B cell (primary cell): ENCODE data around the gene SLC39A7. TPM values are rescaled to one million over a fixed set of nuclear protein-coding genes. Genes with fewer than 3 reads are reported as not detected.

Source experiments
- ATAC-seq: fragments of 200-7000 bp; cut with Tn5 transposase; one replicate; pipeline ENCODE4 v1.10.0; 2021; ENCODE audit warnings: low read depth, mild to moderate bottlenecking, moderate number of reproducible peaks, moderate library complexity
- CTCF ChIA-PET: fragments of 350-600 bp; sonication (Branson Sonifier 250); formaldehyde crosslinking; loops from one replicate; lab custom pipeline; 2021; ENCODE audit warnings: antibody characterized with exemption, inconsistent platforms; lab: Charles Lee
- POLR2A ChIA-PET: fragments of 350-600 bp; sonication (Branson Sonifier 250); formaldehyde crosslinking; loops from one replicate; lab custom pipeline; 2021; ENCODE audit warnings: antibody characterized with exemption; lab: Charles Lee
- DNase-seq: peaks from one replicate; pipeline ENCODE4 v3.0.0; 2013
- H2AFZ ChIP-seq: 2 replicates; pipeline ENCODE4 v1.6.1; 2012; ENCODE audit warnings: mild to moderate bottlenecking, low read depth, low read length; ENCODE audit not compliant: insufficient read depth, poor library complexity, severe bottlenecking
- H3K27ac ChIP-seq, 2 donors: 1 replicate in 1 of 2; 2 replicates in 1 of 2; pipeline ENCODE4 v1.5.1; 2012 to 2013; ENCODE audit warnings: low read length in 2 of 2, mild to moderate bottlenecking in 2 of 2, moderate library complexity in 1 of 2
- H3K27me3 ChIP-seq, 4 experiments: fragments of 200-600 bp in 1 of 4; sonication (generic) in 1 of 4; replicated peaks in 1 of 4; 1 replicate in 2 of 4; 2 replicates in 2 of 4; pipeline versions ENCODE4 v1.6.1 to v1.7.0; 2013 to 2016; ENCODE audit warnings: low read length in 3 of 4, mild to moderate bottlenecking in 2 of 4, mixed read lengths in 1 of 4, moderate library complexity in 1 of 4; ENCODE audit not compliant: insufficient read depth in 4 of 4, control insufficient read depth in 3 of 4; ENCODE audit errors: control extremely low read depth in 1 of 4
- H3K36me3 ChIP-seq, 2 experiments: replicated peaks in 1 of 2; 1 replicate in 1 of 2; 2 replicates in 1 of 2; pipeline versions ENCODE4 v1.6.1 to v1.7.1; 2013; ENCODE audit warnings: low read length in 1 of 2; ENCODE audit not compliant: insufficient read depth in 2 of 2, control insufficient read depth in 1 of 2; ENCODE audit errors: control extremely low read depth in 1 of 2, extremely low read depth in 1 of 2
- H3K4me1 ChIP-seq, 2 donors: fragments of 200-600 bp in 1 of 2; sonication (generic) in 1 of 2; 1 replicate in 1 of 2; 2 replicates in 1 of 2; pipeline versions ENCODE4 v1.5.1 to v1.6.1; 2013 to 2017; ENCODE audit warnings: low read length in 2 of 2; ENCODE audit not compliant: control insufficient read depth in 2 of 2, insufficient read depth in 2 of 2
- H3K4me2 ChIP-seq: replicated peaks from 2 replicates; pipeline ENCODE3; 2012; ENCODE audit warnings: mild to moderate bottlenecking, low read depth, low read length; ENCODE audit not compliant: poor library complexity, severe bottlenecking
- H3K4me3 ChIP-seq, 5 experiments: fragments of 200-600 bp in 1 of 5; sonication (generic) in 1 of 5; 1 replicate in 3 of 5; 2 replicates in 2 of 5; pipeline versions ENCODE4 v1.5.1 to v1.7.0; 2011 to 2016; ENCODE audit warnings: low read length in 4 of 5, mild to moderate bottlenecking in 4 of 5, low read depth in 2 of 5, control low read depth in 1 of 5, moderate library complexity in 1 of 5; ENCODE audit not compliant: insufficient read depth in 1 of 5; ENCODE audit errors: control extremely low read depth in 1 of 5, extremely low read depth in 1 of 5
- H3K79me2 ChIP-seq: fragments of 200-600 bp; sonication (generic); one replicate; pipeline ENCODE4 v1.6.0; 2016; ENCODE audit warnings: low read length; ENCODE audit not compliant: control insufficient read depth, insufficient read depth
- H3K9ac ChIP-seq: fragments of 200-600 bp; sonication (generic); 2 replicates; pipeline ENCODE4 v1.6.1; 2017; ENCODE audit warnings: mild to moderate bottlenecking, low read length, moderate library complexity
- H3K9me3 ChIP-seq, 3 donors: one replicate each; pipeline versions ENCODE4 v1.6.1 to v1.7.1; 2013; ENCODE audit warnings: low read length in 2 of 3; ENCODE audit not compliant: control insufficient read depth in 2 of 3, insufficient read depth in 1 of 3; ENCODE audit errors: control extremely low read depth in 1 of 3
- H4K20me1 ChIP-seq: 2 replicates; pipeline ENCODE4 v1.6.0; 2012; ENCODE audit warnings: mild to moderate bottlenecking, low read length; ENCODE audit not compliant: insufficient read depth, control insufficient read depth, poor library complexity, severe bottlenecking
- H3K27ac Mint-ChIP-seq: one replicate; pipeline ENCODE4 v1.8.0; 2021; ENCODE audit warnings: mixed read lengths
- H3K27me3 Mint-ChIP-seq: one replicate; pipeline ENCODE4 v1.8.0; 2021; ENCODE audit warnings: mixed read lengths
- H3K4me1 Mint-ChIP-seq: one replicate; pipeline ENCODE4 v1.8.0; 2021; ENCODE audit warnings: mixed read lengths
- H3K4me3 Mint-ChIP-seq: one replicate; pipeline ENCODE4 v1.8.0; 2021; ENCODE audit warnings: mixed read lengths
- H3K9me3 Mint-ChIP-seq: one replicate; pipeline ENCODE4 v1.8.0; 2022; ENCODE audit warnings: mixed read lengths; ENCODE audit not compliant: insufficient read depth
- EZH2 ChIP-seq: IDR thresholded peaks from 2 replicates; pipeline ENCODE4 v1.6.1; 2012; ENCODE audit warnings: borderline replicate concordance, low read depth, mild to moderate bottlenecking, moderate library complexity, low read length; ENCODE audit not compliant: insufficient read depth, poor library complexity, severe bottlenecking
- WGBS: methylation state at CpG from one replicate; pipeline ENCODE4 v1.1.5; 2013; ENCODE audit warnings: missing lambda C conversion rate; ENCODE audit not compliant: insufficient coverage; 5-methylcytosine and 5-hydroxymethylcytosine counted together
- intact Hi-C: fragments of 100-400 bp; cut with micrococcal nuclease; formaldehyde crosslinking; loops from one replicate; pipeline ENCODE4 v1.10.0; 2022
- polyA plus RNA-seq: library from polyadenylated mRNA; depleted of rRNA; stranded (reverse); fragments of >200 nt; gene quantifications from 2 replicates; pipeline ENCODE4 v1.2.3, GENCODE V29; 2012
- total RNA-seq, 2 donors: library from RNA; stranded (reverse); fragments of 120-200 nt in 1 of 2; gene quantifications; 1 replicate in 1 of 2; 2 replicates in 1 of 2; pipeline versions ENCODE4 v1.2.3 to v1.2.4, GENCODE V29; 2013 to 2022
- TF ChIP-seq, protein P1 (sequence below): fragments of 200-600 bp; IDR thresholded peaks from one replicate; pipeline ENCODE4 v1.8.0; 2022; ENCODE audit warnings: antibody characterized with exemption, mild to moderate bottlenecking

Gene SLC39A7
- total and polyA plus RNA-seq, 2 donors (not counting 1 experiment from before 2014, with no cell fraction given): 18.7 to 29.6 TPM

DNA sequence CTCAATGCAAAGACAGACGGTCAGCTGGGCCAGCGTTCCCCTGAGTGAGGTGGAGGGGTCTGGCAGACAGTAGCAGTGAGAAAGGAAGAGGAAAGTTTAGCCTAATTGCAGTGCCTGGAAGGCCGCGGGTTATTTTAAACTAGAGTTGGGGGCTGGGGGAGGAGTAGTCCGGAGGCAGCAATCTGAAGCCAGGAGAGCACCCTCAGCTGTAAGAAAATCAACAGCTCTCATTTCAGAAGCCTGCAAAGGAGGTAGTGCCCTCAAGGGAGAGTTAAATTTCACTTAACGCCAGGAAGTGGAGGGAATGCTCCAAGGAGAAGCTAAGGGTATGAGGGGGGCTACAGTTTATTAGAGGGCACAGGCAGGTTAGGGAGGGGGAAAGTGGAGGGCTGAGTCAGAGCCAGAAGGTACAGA lies 34.6 kb downstream of the SLC39A7 start:
- no peak overlapping the region for H2AFZ ChIP-seq
- H3K4me1 ChIP-seq: no peaks in the 10 kb centered on the region
- intact Hi-C loops: no loop called here
- POLR2A ChIA-PET: interaction anchor here (0.8 kb wide), 1 partner anchor 36 kb away, joined by 3 read pairs; the partner anchor contains the start of genes RPS18 and VPS52
- H3K27me3 ChIP-seq: peaks cover 0 to 24% (median 3%) of the 10 kb centered on the region in 4 experiments
- TF ChIP-seq, protein P1, sequence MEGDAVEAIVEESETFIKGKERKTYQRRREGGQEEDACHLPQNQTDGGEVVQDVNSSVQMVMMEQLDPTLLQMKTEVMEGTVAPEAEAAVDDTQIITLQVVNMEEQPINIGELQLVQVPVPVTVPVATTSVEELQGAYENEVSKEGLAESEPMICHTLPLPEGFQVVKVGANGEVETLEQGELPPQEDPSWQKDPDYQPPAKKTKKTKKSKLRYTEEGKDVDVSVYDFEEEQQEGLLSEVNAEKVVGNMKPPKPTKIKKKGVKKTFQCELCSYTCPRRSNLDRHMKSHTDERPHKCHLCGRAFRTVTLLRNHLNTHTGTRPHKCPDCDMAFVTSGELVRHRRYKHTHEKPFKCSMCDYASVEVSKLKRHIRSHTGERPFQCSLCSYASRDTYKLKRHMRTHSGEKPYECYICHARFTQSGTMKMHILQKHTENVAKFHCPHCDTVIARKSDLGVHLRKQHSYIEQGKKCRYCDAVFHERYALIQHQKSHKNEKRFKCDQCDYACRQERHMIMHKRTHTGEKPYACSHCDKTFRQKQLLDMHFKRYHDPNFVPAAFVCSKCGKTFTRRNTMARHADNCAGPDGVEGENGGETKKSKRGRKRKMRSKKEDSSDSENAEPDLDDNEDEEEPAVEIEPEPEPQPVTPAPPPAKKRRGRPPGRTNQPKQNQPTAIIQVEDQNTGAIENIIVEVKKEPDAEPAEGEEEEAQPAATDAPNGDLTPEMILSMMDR: no peak
- TF ChIP-seq EZH2: no peak
- H3K9me3 ChIP-seq: no peaks in the 10 kb centered on the region
- Mint-ChIP-seq H3K27me3 (peaks cover 51% of the 10 kb centered on the region), H3K9me3 (no peaks in the 10 kb centered on the region), H3K4me3 (no peak overlapping the region), H3K27ac (no peak overlapping the region), H3K4me1 (no peaks in the 10 kb centered on the region)
- no peak overlapping the region for H3K9ac ChIP-seq
- H3K27ac ChIP-seq: no peak overlapping the region
- 78% methylated on average over 4 of the region's 6 CpGs for WGBS
- H3K79me2 ChIP-seq: no peaks in the 10 kb centered on the region
- H4K20me1 ChIP-seq: no peaks in the 10 kb centered on the region
- CTCF ChIA-PET: interaction anchor here (0.7 to 1.3 kb wide), 2 partner anchors 52 to 141 kb away, joined by 3 read pairs; no protein-coding TSS in a partner anchor
- no peak for ATAC-seq
- no peak for DNase-seq
- no peak overlapping the region for H3K4me2 ChIP-seq
- H3K36me3 ChIP-seq: no peaks in the 10 kb centered on the region
- H3K4me3 ChIP-seq: no peak overlapping the region

DNA sequence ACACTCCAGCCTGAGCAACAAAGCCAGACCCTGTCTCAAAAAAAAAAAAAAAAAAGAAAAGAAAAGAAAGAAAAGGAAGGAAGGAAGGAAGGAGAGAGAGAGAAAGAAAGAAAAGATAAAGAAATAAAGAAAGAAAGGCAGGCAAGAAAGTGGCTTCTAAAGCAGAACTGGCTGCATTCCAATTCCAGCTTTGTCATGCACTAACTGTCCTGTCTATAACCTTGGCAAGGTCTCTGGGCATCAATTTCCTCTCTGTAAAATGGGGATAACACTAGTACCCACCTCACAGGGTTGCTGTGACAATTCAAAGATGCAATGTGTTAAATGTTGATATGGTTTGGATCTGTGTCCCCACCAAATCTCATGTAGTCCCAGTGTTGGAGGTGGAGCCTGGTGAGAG lies 35.7 kb downstream of the SLC39A7 start:
- H2AFZ ChIP-seq: no peak overlapping the region
- H3K27me3 ChIP-seq: peaks cover 0 to 24% (median 3%) of the 10 kb centered on the region in 4 experiments
- DNase-seq (no peak), ATAC-seq (no peak)
- POLR2A ChIA-PET: interaction anchor here (0.5 to 0.7 kb wide), 2 partner anchors 10 to 155 kb away, joined by 3 to 5 read pairs; no protein-coding TSS in a partner anchor
- H3K9ac ChIP-seq: no peak overlapping the region
- no peaks in the 10 kb centered on the region for H4K20me1 ChIP-seq
- Mint-ChIP-seq H3K27me3 (peaks cover 55% of the 10 kb centered on the region), H3K4me3 (no peak overlapping the region), H3K9me3 (no peaks in the 10 kb centered on the region), H3K27ac (no peak overlapping the region), H3K4me1 (no peaks in the 10 kb centered on the region)
- H3K4me1 ChIP-seq: no peaks in the 10 kb centered on the region
- H3K36me3 ChIP-seq: no peaks in the 10 kb centered on the region
- TF ChIP-seq EZH2: no peak
- TF ChIP-seq, protein P1: no peak
- no peak overlapping the region for H3K27ac ChIP-seq
- no peak overlapping the region for H3K4me2 ChIP-seq
- no peaks in the 10 kb centered on the region for H3K9me3 ChIP-seq
- H3K4me3 ChIP-seq: no peak overlapping the region
- CTCF ChIA-PET: interaction anchor here (0.6 to 1.5 kb wide), 4 partner anchors 12 to 806 kb away, joined by 3 to 7 read pairs (median 3); no protein-coding TSS in a partner anchor
- no peaks in the 10 kb centered on the region for H3K79me2 ChIP-seq
- intact Hi-C loops: no loop called here
